ENCODE measurements around the gene DEDD.

Gene DEDD

GRCh38 chr1:161162806-161163205 is 30.3 kb upstream of the DEDD start:
- no peak for FAIRE-seq

GRCh38 chr1:161162052-161162451 is 29.6 kb upstream of the DEDD start:
- no peak for FAIRE-seq

- FAIRE-seq: no peak
Measured at GRCh38 chr1:161161652-161162051, 29.2 kb upstream of the DEDD start.

GRCh38 chr1:161160671-161161145 is 28.2 kb upstream of the DEDD start:
- no peak for FAIRE-seq

GRCh38 chr1:161159913-161160243 is 27.4 kb upstream of the DEDD start:
- FAIRE-seq: no peak

- no peak for FAIRE-seq
Measured at GRCh38 chr1:161159087-161159912, 26.8 kb upstream of the DEDD start, which contains the start of gene USP21. Gene USP21 (plus strand): TSS chr1:161159500. CDS start chr1:161160641, 1,141 bp downstream.

GRCh38 chr1:161158316-161159010 is 26.0 kb upstream of the DEDD start:
- FAIRE-seq: no peak

- no peak for FAIRE-seq
Measured at GRCh38 chr1:161157867-161158266, 25.4 kb upstream of the DEDD start.

GRCh38 chr1:161153682-161154337 is 21.3 kb upstream of the DEDD start, which contains the start of gene UFC1:
Gene UFC1 (plus strand): TSS chr1:161153978. CDS start chr1:161153998, 20 bp downstream.
- FAIRE-seq: peak; percentile 70

- FAIRE-seq: no peak
Measured at GRCh38 chr1:161153176-161153575, 20.7 kb upstream of the DEDD start.

- no peak for FAIRE-seq
Measured at GRCh38 chr1:161145832-161146231, 13.4 kb upstream of the DEDD start.

GRCh38 chr1:161140755-161141400 is 8.4 kb upstream of the DEDD start:
- FAIRE-seq: no peak

- FAIRE-seq: peak; percentile 94
Measured at GRCh38 chr1:161139766-161140165, 7.3 kb upstream of the DEDD start.

- no peak for FAIRE-seq
Measured at GRCh38 chr1:161138431-161138830, 6.0 kb upstream of the DEDD start.

- no peak for FAIRE-seq
Measured at GRCh38 chr1:161137881-161138280, 5.4 kb upstream of the DEDD start.

- no peak for FAIRE-seq
Measured at GRCh38 chr1:161133220-161133740, 813 bp upstream of the DEDD start.

GRCh38 chr1:161131523-161132409 is 701 bp downstream of the DEDD start:
- no peak for FAIRE-seq

GRCh38 chr1:161130266-161130665 is 2.2 kb downstream of the DEDD start:
- FAIRE-seq: no peak

- FAIRE-seq: no peak
Measured at GRCh38 chr1:161128591-161129420, 3.7 kb downstream of the DEDD start.

- FAIRE-seq: no peak
Measured at GRCh38 chr1:161127649-161128048, 4.8 kb downstream of the DEDD start.

GRCh38 chr1:161122967-161123366 is 9.5 kb downstream of the DEDD start:
- no peak for FAIRE-seq
